Keratinocyte (primary cell): ENCODE measurements around the gene GPR75. TPM values are rescaled to one million over a fixed set of nuclear protein-coding genes. Genes with fewer than 3 reads are reported as not detected.

ENCODE experiments used
- DNase-seq: peaks from one replicate; pipeline ENCODE4 v3.0.0-alpha.2; 2011; ENCODE audit warnings: low read depth, missing footprints, low spot score
- FAIRE-seq: peaks from 2 replicates; lab custom pipeline; 2011; peaks lifted over from hg19 to GRCh38; lab: Jason Lieb, UNC
- H2AFZ ChIP-seq: 2 replicates; pipeline ENCODE4 v1.6.0; 2012; ENCODE audit warnings: low read length, control low read depth, inconsistent platforms; ENCODE audit not compliant: control insufficient read depth
- H3K27ac ChIP-seq: 2 replicates; pipeline ENCODE4 v1.5.1; 2011; ENCODE audit warnings: low read length; ENCODE audit not compliant: control insufficient read depth, insufficient read depth
- H3K27me3 ChIP-seq: 3 replicates; pipeline ENCODE4 v1.6.0; 2011; ENCODE audit warnings: low read length; ENCODE audit not compliant: control insufficient read depth, insufficient read depth; ENCODE audit errors: extremely low read depth
- H3K36me3 ChIP-seq, 2 experiments: 2 replicates in 1 of 2; 3 replicates in 1 of 2; pipeline ENCODE4 v1.5.1; 2011; ENCODE audit warnings: low read length in 2 of 2, mild to moderate bottlenecking in 1 of 2; ENCODE audit not compliant: control insufficient read depth in 2 of 2, insufficient read depth in 2 of 2; ENCODE audit errors: extremely low read depth in 1 of 2
- H3K4me1 ChIP-seq: 3 replicates; pipeline ENCODE4 v1.5.1; 2011; ENCODE audit warnings: low read length; ENCODE audit not compliant: control insufficient read depth, insufficient read depth; ENCODE audit errors: extremely low read depth
- H3K4me2 ChIP-seq: 3 replicates; pipeline ENCODE4 v1.6.0; 2011; ENCODE audit warnings: low read depth, low read length; ENCODE audit not compliant: control insufficient read depth, insufficient read depth; ENCODE audit errors: extremely low read depth
- H3K4me3 ChIP-seq, 3 experiments: fragments of 200-600 bp in 1 of 3; sonication (generic) in 1 of 3; 2 replicates in 2 of 3; 3 replicates in 1 of 3; pipeline ENCODE4 v1.5.1; 2011 to 2016; ENCODE audit warnings: low read length in 3 of 3, mild to moderate bottlenecking in 3 of 3, control low read depth in 2 of 3, inconsistent platforms in 1 of 3, low read depth in 1 of 3, mixed read lengths in 1 of 3, mixed run types in 1 of 3, moderate library complexity in 1 of 3; ENCODE audit not compliant: control insufficient read depth in 2 of 3, insufficient read depth in 2 of 3; ENCODE audit errors: extremely low read depth in 1 of 3
- H3K79me2 ChIP-seq: 2 replicates; pipeline ENCODE4 v1.6.0; 2012; ENCODE audit warnings: low read length; ENCODE audit not compliant: control insufficient read depth, insufficient read depth
- H3K9ac ChIP-seq: 3 replicates; pipeline ENCODE4 v1.6.0; 2011; ENCODE audit warnings: low read length; ENCODE audit not compliant: control insufficient read depth, insufficient read depth; ENCODE audit errors: extremely low read depth
- H3K9me1 ChIP-seq: 3 replicates; pipeline ENCODE4 v1.6.0; 2011; ENCODE audit warnings: low read length; ENCODE audit not compliant: control insufficient read depth, insufficient read depth; ENCODE audit errors: extremely low read depth
- H3K9me3 ChIP-seq: 2 replicates; pipeline ENCODE4 v1.5.1; 2012; ENCODE audit warnings: low read depth, low read length; ENCODE audit not compliant: control insufficient read depth
- H4K20me1 ChIP-seq: 3 replicates; pipeline ENCODE4 v1.6.0; 2011; ENCODE audit warnings: low read length; ENCODE audit not compliant: control insufficient read depth, insufficient read depth; ENCODE audit errors: extremely low read depth
- EZH2 ChIP-seq: IDR thresholded peaks from one replicate; pipeline ENCODE4 v1.6.1; 2012; ENCODE audit warnings: inconsistent platforms, mild to moderate bottlenecking, low read length, moderate library complexity
- dilution Hi-C: fragments of 300-500 bp; cut with MboI; formaldehyde crosslinking; loops from one replicate; pipeline ENCODE4 v1.7.0; 2020; ENCODE audit warnings: low sequenced_read_pairs; ENCODE audit not compliant: extremely low pct_ligation_motif_present
- polyA plus RNA-seq, 5 experiments: library from polyadenylated mRNA; depleted of rRNA in 3 of 5; stranded (reverse) in 3 of 5; stranded (forward) in 1 of 5; unstranded in 1 of 5; fragments of >200 nt; gene quantifications; 1 replicate in 1 of 5; 2 replicates in 3 of 5; 3 replicates in 1 of 5; pipeline versions ENCODE4 v1.2.1 to v1.2.3, GENCODE V29; 2011 to 2012; ENCODE audit warnings: missing spikeins in 2 of 5, low read depth in 1 of 5, low replicate concordance in 1 of 5
- TF ChIP-seq, protein P1 (sequence below), 3 experiments: IDR thresholded peaks in 1 of 3; conservative IDR thresholded peaks in 1 of 3; optimal IDR thresholded peaks in 1 of 3; 2 replicates in 2 of 3; 3 replicates in 1 of 3; pipeline versions ENCODE3 to v1.5.1; 2011; ENCODE audit warnings: low read length in 3 of 3, mild to moderate bottlenecking in 3 of 3, moderate library complexity in 2 of 3, control low read depth in 1 of 3, inconsistent platforms in 1 of 3; ENCODE audit not compliant: insufficient read depth in 2 of 3; ENCODE audit errors: extremely low read depth in 1 of 3

GPR75 gene
- polyA plus RNA-seq, 1 donor (not counting 4 experiments of a cell fraction or from before 2014, with no cell fraction given) = 2.7 TPM

DNA sequence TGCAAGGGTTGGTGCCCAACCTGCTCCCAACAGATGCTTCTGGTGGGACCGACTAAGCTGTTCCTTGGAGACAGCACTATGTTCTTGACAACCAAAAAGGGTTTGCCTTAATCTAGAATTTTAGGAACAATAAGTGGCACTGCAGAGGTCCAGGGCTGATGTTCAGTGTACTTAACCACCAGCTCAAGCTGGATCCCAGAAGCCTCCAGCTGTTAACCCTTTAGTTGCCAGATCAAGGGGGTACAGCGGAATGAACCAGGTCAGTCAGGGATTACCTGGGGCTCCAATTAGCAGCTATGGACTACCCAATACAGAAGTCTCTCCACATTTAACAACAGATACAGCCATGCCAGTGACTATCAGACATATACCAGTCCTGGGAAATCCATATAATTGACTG lies 3.5 kb downstream of the GPR75 start:
- dilution Hi-C loops = no loop called here
- no peaks in the 10 kb centered on the region for H3K79me2 ChIP-seq
- TF ChIP-seq, protein P1, sequence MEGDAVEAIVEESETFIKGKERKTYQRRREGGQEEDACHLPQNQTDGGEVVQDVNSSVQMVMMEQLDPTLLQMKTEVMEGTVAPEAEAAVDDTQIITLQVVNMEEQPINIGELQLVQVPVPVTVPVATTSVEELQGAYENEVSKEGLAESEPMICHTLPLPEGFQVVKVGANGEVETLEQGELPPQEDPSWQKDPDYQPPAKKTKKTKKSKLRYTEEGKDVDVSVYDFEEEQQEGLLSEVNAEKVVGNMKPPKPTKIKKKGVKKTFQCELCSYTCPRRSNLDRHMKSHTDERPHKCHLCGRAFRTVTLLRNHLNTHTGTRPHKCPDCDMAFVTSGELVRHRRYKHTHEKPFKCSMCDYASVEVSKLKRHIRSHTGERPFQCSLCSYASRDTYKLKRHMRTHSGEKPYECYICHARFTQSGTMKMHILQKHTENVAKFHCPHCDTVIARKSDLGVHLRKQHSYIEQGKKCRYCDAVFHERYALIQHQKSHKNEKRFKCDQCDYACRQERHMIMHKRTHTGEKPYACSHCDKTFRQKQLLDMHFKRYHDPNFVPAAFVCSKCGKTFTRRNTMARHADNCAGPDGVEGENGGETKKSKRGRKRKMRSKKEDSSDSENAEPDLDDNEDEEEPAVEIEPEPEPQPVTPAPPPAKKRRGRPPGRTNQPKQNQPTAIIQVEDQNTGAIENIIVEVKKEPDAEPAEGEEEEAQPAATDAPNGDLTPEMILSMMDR (optimal IDR thresholded peaks at IDR 0.05 in 1 of 3, IDR thresholded peaks at IDR 0.05 in 1 of 3, conservative IDR thresholded peaks at IDR 0.05 in 1 of 3; ENCODE audit: extremely low read depth in 1 of 3, insufficient read depth in 2 of 3, low read length in 3 of 3) = no peak
- FAIRE-seq (no peak), DNase-seq (no peak)
- no peaks in the 10 kb centered on the region for H3K9me3 ChIP-seq
- no peaks in the 10 kb centered on the region for H3K27me3 ChIP-seq
- no peaks in the 10 kb centered on the region for H3K9me1 ChIP-seq
- no peak overlapping the region for H3K4me3 ChIP-seq
- H4K20me1 ChIP-seq = no peaks in the 10 kb centered on the region
- no peak overlapping the region for H2AFZ ChIP-seq
- H3K27ac ChIP-seq = no peak overlapping the region
- no peaks in the 10 kb centered on the region for H3K4me1 ChIP-seq
- no peak overlapping the region for H3K4me2 ChIP-seq
- peaks cover 10 to 14% of the 10 kb centered on the region in 2 experiments for H3K36me3 ChIP-seq
- H3K9ac ChIP-seq = no peak overlapping the region

DNA sequence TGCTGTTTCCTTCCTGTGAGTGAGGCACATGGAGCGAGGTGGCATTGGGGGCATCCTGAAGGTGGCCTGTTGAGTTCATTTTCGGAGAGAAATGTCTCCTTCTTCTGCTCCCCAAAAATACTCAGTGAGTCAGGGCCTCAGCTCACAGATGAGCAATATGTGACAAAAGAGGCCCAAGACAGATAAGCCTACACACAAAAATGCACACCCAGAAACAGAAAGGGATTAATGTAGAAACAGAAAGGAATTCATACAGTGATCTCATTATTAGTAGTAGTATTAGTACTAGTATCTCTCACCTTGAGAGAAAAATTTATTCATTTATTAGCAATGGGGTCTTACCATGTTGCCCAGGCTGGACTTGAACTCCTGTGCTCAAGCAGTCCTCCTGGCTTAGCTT lies 5.1 kb downstream of the GPR75 start:
- no peak for FAIRE-seq
- Histone ChIP-seq H3K79me2 (no peaks in the 10 kb centered on the region), H3K9ac (no peak overlapping the region), H3K27ac (no peak overlapping the region), H3K4me2 (no peak overlapping the region), H3K9me1 (no peaks in the 10 kb centered on the region), H3K4me3 (no peak overlapping the region), H3K36me3 (peaks cover 10 to 14% of the 10 kb centered on the region in 2 experiments), H3K27me3 (no peaks in the 10 kb centered on the region), H2AFZ (no peak overlapping the region), H3K9me3 (no peaks in the 10 kb centered on the region), H3K4me1 (no peaks in the 10 kb centered on the region), H4K20me1 (no peaks in the 10 kb centered on the region)
- dilution Hi-C loops = no loop called here
- TF ChIP-seq, protein P1 (optimal IDR thresholded peaks at IDR 0.05 in 1 of 3, IDR thresholded peaks at IDR 0.05 in 1 of 3, conservative IDR thresholded peaks at IDR 0.05 in 1 of 3; ENCODE audit: extremely low read depth in 1 of 3, insufficient read depth in 2 of 3, low read length in 3 of 3) = no peak
- TF ChIP-seq EZH2 = no peak
- no peak for DNase-seq
